ENCODE results near the gene STEAP3. TPM values are rescaled to one million over a fixed set of nuclear protein-coding genes. Genes with fewer than 3 reads are reported as not detected.

Gene STEAP3
- polyA plus RNA-seq, 1 donor from 2014 or later: not detected

DNA sequence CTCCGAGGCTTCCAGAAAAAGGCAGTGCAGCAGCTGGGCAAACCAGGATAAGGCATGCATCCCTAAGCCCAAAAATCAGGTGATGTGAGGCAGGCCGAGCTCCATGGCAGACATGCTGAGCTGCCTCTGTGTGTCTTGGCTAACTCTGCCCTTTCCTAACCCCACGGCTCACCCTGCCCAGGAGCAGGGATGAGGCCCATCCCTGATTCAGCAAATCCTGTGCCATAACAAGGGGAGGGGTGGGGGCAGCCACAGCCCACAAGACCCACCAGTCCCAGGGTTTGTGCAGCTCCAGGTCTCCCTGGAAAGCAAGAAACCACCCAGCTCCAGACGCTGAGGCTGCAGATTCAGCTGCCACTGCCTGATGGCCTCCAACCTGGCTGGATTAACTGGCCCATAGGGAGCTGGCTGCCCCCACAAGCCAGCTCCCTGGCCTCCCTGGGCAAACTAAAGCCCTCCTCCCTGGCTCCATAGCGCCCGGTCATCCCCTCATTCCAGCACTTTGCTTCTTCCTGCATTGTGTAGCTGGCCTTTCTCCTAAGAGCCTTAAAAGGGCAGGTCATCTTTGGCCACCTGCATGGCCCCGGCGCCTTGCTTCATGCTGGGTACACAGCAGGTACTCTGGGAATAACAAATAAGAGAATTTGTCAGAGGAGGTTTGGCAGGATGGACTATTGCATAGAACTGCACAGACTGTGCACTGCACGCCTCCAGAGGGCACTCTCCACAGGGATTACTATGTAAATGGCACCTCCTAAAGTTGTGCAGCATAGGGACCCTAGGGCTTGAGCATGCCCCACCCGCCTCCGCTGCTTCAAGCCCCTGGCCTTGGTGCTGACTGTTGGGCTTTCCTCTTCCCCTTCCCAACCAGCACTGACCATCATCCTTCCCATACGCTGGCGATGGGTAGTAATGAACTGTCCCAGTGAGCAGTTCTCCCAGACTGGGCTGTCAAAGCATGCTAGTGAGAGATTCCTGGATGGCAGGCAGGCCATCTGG is 10.7 kb downstream of the STEAP3 start:
- H3K36me3 ChIP-seq (ENCODE audit: insufficient read depth, low read length): no peaks in the 10 kb centered on the region
- no peak overlapping the region for H3K9ac ChIP-seq (ENCODE audit: low read length)
- TF ChIP-seq MXI1 (conservative IDR thresholded peaks at IDR 0.05; ENCODE audit: poor library complexity, severe bottlenecking): no peak
- TF ChIP-seq RAD21 (conservative IDR thresholded peaks at IDR 0.05): no peak
- TF ChIP-seq, protein P1, sequence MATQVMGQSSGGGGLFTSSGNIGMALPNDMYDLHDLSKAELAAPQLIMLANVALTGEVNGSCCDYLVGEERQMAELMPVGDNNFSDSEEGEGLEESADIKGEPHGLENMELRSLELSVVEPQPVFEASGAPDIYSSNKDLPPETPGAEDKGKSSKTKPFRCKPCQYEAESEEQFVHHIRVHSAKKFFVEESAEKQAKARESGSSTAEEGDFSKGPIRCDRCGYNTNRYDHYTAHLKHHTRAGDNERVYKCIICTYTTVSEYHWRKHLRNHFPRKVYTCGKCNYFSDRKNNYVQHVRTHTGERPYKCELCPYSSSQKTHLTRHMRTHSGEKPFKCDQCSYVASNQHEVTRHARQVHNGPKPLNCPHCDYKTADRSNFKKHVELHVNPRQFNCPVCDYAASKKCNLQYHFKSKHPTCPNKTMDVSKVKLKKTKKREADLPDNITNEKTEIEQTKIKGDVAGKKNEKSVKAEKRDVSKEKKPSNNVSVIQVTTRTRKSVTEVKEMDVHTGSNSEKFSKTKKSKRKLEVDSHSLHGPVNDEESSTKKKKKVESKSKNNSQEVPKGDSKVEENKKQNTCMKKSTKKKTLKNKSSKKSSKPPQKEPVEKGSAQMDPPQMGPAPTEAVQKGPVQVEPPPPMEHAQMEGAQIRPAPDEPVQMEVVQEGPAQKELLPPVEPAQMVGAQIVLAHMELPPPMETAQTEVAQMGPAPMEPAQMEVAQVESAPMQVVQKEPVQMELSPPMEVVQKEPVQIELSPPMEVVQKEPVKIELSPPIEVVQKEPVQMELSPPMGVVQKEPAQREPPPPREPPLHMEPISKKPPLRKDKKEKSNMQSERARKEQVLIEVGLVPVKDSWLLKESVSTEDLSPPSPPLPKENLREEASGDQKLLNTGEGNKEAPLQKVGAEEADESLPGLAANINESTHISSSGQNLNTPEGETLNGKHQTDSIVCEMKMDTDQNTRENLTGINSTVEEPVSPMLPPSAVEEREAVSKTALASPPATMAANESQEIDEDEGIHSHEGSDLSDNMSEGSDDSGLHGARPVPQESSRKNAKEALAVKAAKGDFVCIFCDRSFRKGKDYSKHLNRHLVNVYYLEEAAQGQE (IDR thresholded peaks at IDR 0.05; ENCODE audit: borderline replicate concordance): no peak
- no peak for TF ChIP-seq TAF1 (IDR thresholded peaks at IDR 0.05; ENCODE audit: low read depth)
- TF ChIP-seq, protein P2, sequence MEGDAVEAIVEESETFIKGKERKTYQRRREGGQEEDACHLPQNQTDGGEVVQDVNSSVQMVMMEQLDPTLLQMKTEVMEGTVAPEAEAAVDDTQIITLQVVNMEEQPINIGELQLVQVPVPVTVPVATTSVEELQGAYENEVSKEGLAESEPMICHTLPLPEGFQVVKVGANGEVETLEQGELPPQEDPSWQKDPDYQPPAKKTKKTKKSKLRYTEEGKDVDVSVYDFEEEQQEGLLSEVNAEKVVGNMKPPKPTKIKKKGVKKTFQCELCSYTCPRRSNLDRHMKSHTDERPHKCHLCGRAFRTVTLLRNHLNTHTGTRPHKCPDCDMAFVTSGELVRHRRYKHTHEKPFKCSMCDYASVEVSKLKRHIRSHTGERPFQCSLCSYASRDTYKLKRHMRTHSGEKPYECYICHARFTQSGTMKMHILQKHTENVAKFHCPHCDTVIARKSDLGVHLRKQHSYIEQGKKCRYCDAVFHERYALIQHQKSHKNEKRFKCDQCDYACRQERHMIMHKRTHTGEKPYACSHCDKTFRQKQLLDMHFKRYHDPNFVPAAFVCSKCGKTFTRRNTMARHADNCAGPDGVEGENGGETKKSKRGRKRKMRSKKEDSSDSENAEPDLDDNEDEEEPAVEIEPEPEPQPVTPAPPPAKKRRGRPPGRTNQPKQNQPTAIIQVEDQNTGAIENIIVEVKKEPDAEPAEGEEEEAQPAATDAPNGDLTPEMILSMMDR (IDR thresholded peaks at IDR 0.05; ENCODE audit: poor library complexity, severe bottlenecking): no peak
- TF ChIP-seq POLR2AphosphoS5 (IDR thresholded peaks at IDR 0.05): no peak
- no peak for TF ChIP-seq SMC3 (conservative IDR thresholded peaks at IDR 0.05; ENCODE audit: poor library complexity)
- no peak for TF ChIP-seq EP300 (conservative IDR thresholded peaks at IDR 0.05; ENCODE audit: poor library complexity, severe bottlenecking)
- no peak for TF ChIP-seq EZH2 (IDR thresholded peaks at IDR 0.05; ENCODE audit: borderline replicate concordance, insufficient read depth, low read length, poor library complexity, severe bottlenecking)
- no peaks in the 10 kb centered on the region for H3F3A ChIP-seq (ENCODE audit: insufficient read depth, low read length, poor library complexity, severe bottlenecking)
- H4K20me1 ChIP-seq (ENCODE audit: insufficient read depth): no peaks in the 10 kb centered on the region
- H3K79me2 ChIP-seq (replicated peaks; ENCODE audit: insufficient read depth, low read length): no peaks in the 10 kb centered on the region
- no peaks in the 10 kb centered on the region for H3K9me2 ChIP-seq (ENCODE audit: insufficient read depth, low read length)
- H3K27ac ChIP-seq (ENCODE audit: low read length): no peak overlapping the region
- H3K27me3 ChIP-seq (ENCODE audit: insufficient read depth, low read depth, low read length): no peaks in the 10 kb centered on the region
- no peak overlapping the region for H3K4me2 ChIP-seq (ENCODE audit: low read length)
- H3K4me3 ChIP-seq (ENCODE audit: low read length): no peak overlapping the region
- no peaks in the 10 kb centered on the region for H3K9me3 ChIP-seq (ENCODE audit: low read length)
- no peak overlapping the region for H2AFZ ChIP-seq (ENCODE audit: low read depth, low read length)

DNA sequence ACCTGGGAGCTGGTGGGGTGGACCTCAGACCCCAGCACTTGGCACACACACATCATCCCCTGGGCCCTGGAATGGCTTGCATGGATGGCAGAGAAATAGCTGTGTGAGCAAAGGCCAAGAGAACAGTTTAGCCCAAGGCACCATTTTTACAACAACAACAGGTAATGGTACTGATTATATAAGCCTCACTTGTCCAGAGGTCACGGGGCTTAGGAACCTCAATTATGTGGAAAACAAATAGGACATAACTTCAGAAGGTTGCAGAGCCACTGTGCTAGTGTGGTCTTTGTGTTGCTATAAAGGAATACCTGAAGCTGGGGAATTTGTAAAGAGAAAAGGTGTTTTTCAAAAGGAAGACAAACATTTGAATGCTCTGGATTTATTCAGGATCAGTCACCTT is 13.2 kb downstream of the STEAP3 start:
- Histone ChIP-seq H3F3A (ENCODE audit: insufficient read depth, low read length, poor library complexity, severe bottlenecking) (no peaks in the 10 kb centered on the region), H3K27ac (ENCODE audit: low read length) (no peak overlapping the region), H2AFZ (ENCODE audit: low read depth, low read length) (no peak overlapping the region), H3K4me2 (ENCODE audit: low read length) (no peak overlapping the region), H3K27me3 (ENCODE audit: insufficient read depth, low read depth, low read length) (no peaks in the 10 kb centered on the region), H3K9me3 (ENCODE audit: low read length) (no peaks in the 10 kb centered on the region), H3K4me3 (ENCODE audit: low read length) (no peak overlapping the region), H3K9ac (ENCODE audit: low read length) (no peak overlapping the region), H3K9me2 (ENCODE audit: insufficient read depth, low read length) (no peaks in the 10 kb centered on the region), H3K36me3 (ENCODE audit: insufficient read depth, low read length) (no peaks in the 10 kb centered on the region), H4K20me1 (ENCODE audit: insufficient read depth) (no peaks in the 10 kb centered on the region), H3K79me2 (replicated peaks; ENCODE audit: insufficient read depth, low read length) (no peaks in the 10 kb centered on the region)
- TF ChIP-seq SMC3 (conservative IDR thresholded peaks at IDR 0.05; ENCODE audit: poor library complexity) (no peak), TAF1 (IDR thresholded peaks at IDR 0.05; ENCODE audit: low read depth) (no peak), RAD21 (conservative IDR thresholded peaks at IDR 0.05) (no peak), POLR2AphosphoS5 (IDR thresholded peaks at IDR 0.05) (no peak)
- TF ChIP-seq, protein P2 (IDR thresholded peaks at IDR 0.05; ENCODE audit: poor library complexity, severe bottlenecking): no peak
